GM18498 (cell line): ENCODE measurements around the gene SLC8A2.
A peak's percentile ranks its signal among the peaks of the same experiment; 100 is the strongest.

Source experiments
- ATAC-seq: cut with Tn5 transposase; IDR thresholded peaks from one replicate; pipeline ENCODE4 v1.9.1; 2021; ENCODE audit warnings: mild to moderate bottlenecking, moderate library complexity; ENCODE audit not compliant: unreplicated experiment

Gene SLC8A2

GRCh38 chr19:47471733-47472457, at the start of gene SLC8A2:
Gene SLC8A2, minus strand, starts transcription at chr19:47471893. Its CDS starts 5,490 bp downstream, at chr19:47466403.
- ATAC-seq: no peak

GRCh38 chr19:47520839-47521238, 49.1 kb upstream of the SLC8A2 start:
- ATAC-seq: no peak

GRCh38 chr19:47520343-47520806, 48.7 kb upstream of the SLC8A2 start:
- no peak for ATAC-seq

GRCh38 chr19:47518854-47519253, 47.2 kb upstream of the SLC8A2 start:
- ATAC-seq: no peak

- ATAC-seq: peak; percentile 24
Observed at GRCh38 chr19:47518139-47518538, 46.4 kb upstream of the SLC8A2 start.

GRCh38 chr19:47514869-47515588, 43.3 kb upstream of the SLC8A2 start, which contains the start of gene NAPA:
Gene NAPA, minus strand, starts transcription at chr19:47515063. Its CDS starts 123 bp downstream, at chr19:47514940.
- ATAC-seq: peak; percentile 83

GRCh38 chr19:47514151-47514868, 42.6 kb upstream of the SLC8A2 start:
- ATAC-seq: peak; percentile 7

- no peak for ATAC-seq
Observed at GRCh38 chr19:47512948-47513319, 41.2 kb upstream of the SLC8A2 start.

- ATAC-seq: no peak
Observed at GRCh38 chr19:47512183-47512947, 40.7 kb upstream of the SLC8A2 start.

GRCh38 chr19:47511681-47512080, 40.0 kb upstream of the SLC8A2 start:
- ATAC-seq: no peak

GRCh38 chr19:47511128-47511517, 39.4 kb upstream of the SLC8A2 start:
- no peak for ATAC-seq

GRCh38 chr19:47510516-47511127, 38.9 kb upstream of the SLC8A2 start:
- ATAC-seq: no peak

GRCh38 chr19:47509973-47510372, 38.3 kb upstream of the SLC8A2 start:
- ATAC-seq: no peak

- ATAC-seq: no peak
Observed at GRCh38 chr19:47509170-47509847, 37.6 kb upstream of the SLC8A2 start.

GRCh38 chr19:47508721-47509120, 37.0 kb upstream of the SLC8A2 start:
- no peak for ATAC-seq

GRCh38 chr19:47507924-47508553, 36.3 kb upstream of the SLC8A2 start:
- ATAC-seq: no peak

- ATAC-seq: no peak
Observed at GRCh38 chr19:47507012-47507411, 35.3 kb upstream of the SLC8A2 start.

- ATAC-seq: no peak
Observed at GRCh38 chr19:47506459-47506858, 34.8 kb upstream of the SLC8A2 start.

- ATAC-seq: no peak
Observed at GRCh38 chr19:47505506-47505905, 33.8 kb upstream of the SLC8A2 start.
